NT2/D1 (cell line): ENCODE data around the gene RTN4RL1.

Experiments
- SUZ12 ChIP-seq: IDR thresholded peaks from 2 replicates; pipeline ENCODE4 v1.6.1; 2011; ENCODE audit not compliant: insufficient read length, insufficient read depth; ENCODE audit errors: extremely low read depth
- YY1 ChIP-seq: IDR thresholded peaks from 2 replicates; pipeline ENCODE4 v1.6.1; 2011; ENCODE audit not compliant: insufficient read length, insufficient read depth
- ZNF274 ChIP-seq: IDR thresholded peaks from 2 replicates; pipeline ENCODE4 v1.6.1; 2011; ENCODE audit warnings: mild to moderate bottlenecking, low read depth, low read length

GRCh38 chr17:1942066-1942365 is 83.1 kb downstream of the RTN4RL1 start:
- TF ChIP-seq ZNF274 (no peak), SUZ12 (no peak), YY1 (no peak)
